Ishikawa (cell line): ENCODE measurements around the gene PIGR.

ENCODE experiments used
- CEBPB ChIP-seq: IDR thresholded peaks from 2 replicates; pipeline ENCODE4 v1.6.1; 2012
- EP300 ChIP-seq: IDR thresholded peaks from 2 replicates; pipeline ENCODE4 v1.6.1; 2012; ENCODE audit warnings: borderline replicate concordance

DNA sequence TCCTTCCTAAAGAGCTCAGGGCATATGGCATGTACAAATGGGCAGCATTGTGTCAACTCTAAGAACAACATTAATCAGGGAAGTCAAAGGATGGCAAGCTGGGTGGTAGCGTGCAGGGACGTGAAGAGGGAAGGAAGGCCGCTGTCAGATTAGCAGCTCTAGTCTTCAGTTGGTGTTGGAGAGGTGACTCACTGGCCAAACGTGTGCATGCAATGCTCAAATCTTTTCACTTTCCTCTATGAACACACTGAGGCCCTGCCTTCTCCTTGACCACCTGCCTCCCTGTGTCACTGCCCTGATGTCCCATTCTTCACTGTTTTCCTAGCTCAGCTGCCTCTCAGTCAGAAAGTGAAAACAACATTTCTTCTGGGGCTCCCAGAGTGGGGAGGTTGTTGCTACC lies 5.9 kb upstream of the PIGR start:
- no peak for TF ChIP-seq CEBPB
- TF ChIP-seq EP300, result no peak
